ENCODE measurements around the gene ANKS1B.

GRCh38 chr12:98911396-98911795 lies 1073.3 kb downstream of the ANKS1B start:
- no peak for TF ChIP-seq POLR2A (IDR thresholded peaks at IDR 0.05; ENCODE audit: low read length)
- no peak for TF ChIP-seq GATA1 (IDR thresholded peaks at IDR 0.05; ENCODE audit: low read depth, low read length)

Measured in erythroblast (primary cell).